ENCODE data around the gene ATF5.

Gene ATF5

GRCh38 chr19:49908480-49909420 lies 20.3 kb upstream of the ATF5 start:
- Histone ChIP-seq H3K27me3 (ENCODE audit: insufficient read depth, poor library complexity, severe bottlenecking) (no peaks in the 10 kb centered on the region), H3K27ac (replicated peaks) (no peak overlapping the region), H3K4me3 (replicated peaks; ENCODE audit: insufficient read depth, low read length) (no peak overlapping the region)
- peak; percentile 50; the same call in 1 of the 2 replicates for TF ChIP-seq POLR2AphosphoS5 (IDR thresholded peaks at IDR 0.05; ENCODE audit: low read depth)
- no peak for TF ChIP-seq SPI1 (IDR thresholded peaks at IDR 0.05; ENCODE audit: borderline replicate concordance, low read depth)
- TF ChIP-seq CTCF (IDR thresholded peaks at IDR 0.05; ENCODE audit: insufficient read depth, low read length) = no peak
- DNase-seq (ENCODE audit: low read depth in 1 of 2, low spot score in 1 of 2) = no peak

GRCh38 chr19:49910179-49910578 lies 18.8 kb upstream of the ATF5 start:
- DNase-seq (ENCODE audit: low read depth in 1 of 2, low spot score in 1 of 2) = no peak
- Histone ChIP-seq H3K27me3 (ENCODE audit: insufficient read depth, poor library complexity, severe bottlenecking) (no peaks in the 10 kb centered on the region), H3K27ac (replicated peaks) (no peak overlapping the region), H3K4me3 (replicated peaks; ENCODE audit: insufficient read depth, low read length) (no peak overlapping the region)
- TF ChIP-seq GABPA (IDR thresholded peaks at IDR 0.05; ENCODE audit: low read depth) = no peak
- TF ChIP-seq SPI1 (IDR thresholded peaks at IDR 0.05; ENCODE audit: borderline replicate concordance, low read depth) = no peak
- TF ChIP-seq POLR2AphosphoS5 (IDR thresholded peaks at IDR 0.05; ENCODE audit: low read depth) = no peak
- TF ChIP-seq REST (IDR thresholded peaks at IDR 0.05; ENCODE audit: insufficient replicate concordance, low read depth) = no peak
- no peak for TF ChIP-seq CTCF (IDR thresholded peaks at IDR 0.05; ENCODE audit: insufficient read depth, low read length)

- no peak overlapping the region for H3K4me3 ChIP-seq (replicated peaks; ENCODE audit: insufficient read depth, low read length)
- TF ChIP-seq GABPA (IDR thresholded peaks at IDR 0.05; ENCODE audit: low read depth) (no peak), CTCF (IDR thresholded peaks at IDR 0.05; ENCODE audit: insufficient read depth, low read length) (no peak), SPI1 (IDR thresholded peaks at IDR 0.05; ENCODE audit: borderline replicate concordance, low read depth) (no peak), POLR2AphosphoS5 (IDR thresholded peaks at IDR 0.05; ENCODE audit: low read depth) (no peak; the same call in 1 of the 2 replicates), REST (IDR thresholded peaks at IDR 0.05; ENCODE audit: insufficient replicate concordance, low read depth) (no peak)
- H3K27ac ChIP-seq (replicated peaks) = peak overlapping the region; percentile 40
- H3K27me3 ChIP-seq (ENCODE audit: insufficient read depth, poor library complexity, severe bottlenecking) = no peaks in the 10 kb centered on the region
- DNase-seq (ENCODE audit: low read depth in 1 of 2, low spot score in 1 of 2) = peak in 1 of 2 experiments; percentile 69
These were observed 17.4 kb upstream of the ATF5 start for GRCh38 chr19:49911381-49912145.

All from HL-60 (cell line).